K562 (cell line): Measurements from ENCODE around the gene GNAT1. TPM values are rescaled to one million over a fixed set of nuclear protein-coding genes. Genes with fewer than 3 reads are reported as not detected.

ENCODE experiments used
- ARID2 ChIP-seq: fragments of 450-650 bp; IDR thresholded peaks from 2 replicates; pipeline ENCODE4 v1.6.1; 2017; ENCODE audit warnings: antibody characterized with exemption, mild to moderate bottlenecking
- BMI1 ChIP-seq: fragments of 150-350 bp; IDR thresholded peaks from 2 replicates; pipeline ENCODE4 v1.6.1; 2014; ENCODE audit warnings: low read length
- CREB1 ChIP-seq, 2 experiments: sonication (generic) in 1 of 2; formaldehyde crosslinking in 1 of 2; IDR thresholded peaks; 2 replicates each; pipeline versions ENCODE4 v1.6.1 to v1.8.0; 2012 to 2022; ENCODE audit warnings: inconsistent platforms in 1 of 2, mild to moderate bottlenecking in 1 of 2, missing genetic modification reagents in 1 of 2, moderate library complexity in 1 of 2
- EP400 ChIP-seq: fragments of 450-650 bp; IDR thresholded peaks from 2 replicates; pipeline ENCODE4 v1.6.1; 2017; ENCODE audit warnings: antibody characterized with exemption, mild to moderate bottlenecking, moderate library complexity
- EWSR1 ChIP-seq: fragments of 450-650 bp; IDR thresholded peaks from 2 replicates; pipeline ENCODE4 v1.6.1; 2018; ENCODE audit warnings: borderline replicate concordance, mild to moderate bottlenecking, low read depth, moderate library complexity; ENCODE audit not compliant: partially characterized antibody
- FOXA1 ChIP-seq: fragments of 450-650 bp; IDR thresholded peaks from 2 replicates; pipeline ENCODE4 v1.6.1; 2016; ENCODE audit warnings: mild to moderate bottlenecking, borderline replicate concordance
- GABPA ChIP-seq: fragments of 200-800 bp; sonication (Bioruptor generic); conservative IDR thresholded peaks from 2 replicates; pipeline ENCODE4 v1.6.1; 2016; ENCODE audit warnings: low read depth, missing genetic modification characterization, missing compliant biosample characterization
- GTF2A2 ChIP-seq: IDR thresholded peaks from 2 replicates; pipeline ENCODE4 v1.6.1; 2016; ENCODE audit warnings: mild to moderate bottlenecking, missing genetic modification characterization, missing compliant biosample characterization
- HDAC2 ChIP-seq: fragments of 450-650 bp; IDR thresholded peaks from 2 replicates; pipeline ENCODE4 v1.6.1; 2016; ENCODE audit warnings: mild to moderate bottlenecking
- HMG20A ChIP-seq: fragments of 450-650 bp; formaldehyde crosslinking; conservative IDR thresholded peaks from 2 replicates; pipeline ENCODE4 v1.4.0; 2020; ENCODE audit warnings: mild to moderate bottlenecking, mixed read lengths
- NCOA2 ChIP-seq, 2 experiments: fragments of 450-650 bp; IDR thresholded peaks; 2 replicates each; pipeline ENCODE4 v1.6.1; 2018; ENCODE audit warnings: mild to moderate bottlenecking in 2 of 2, moderate library complexity in 1 of 2; ENCODE audit not compliant: partially characterized antibody in 2 of 2
- NCOR1 ChIP-seq: fragments of 450-650 bp; IDR thresholded peaks from 2 replicates; pipeline ENCODE4 v1.6.1; 2016; ENCODE audit warnings: mild to moderate bottlenecking, moderate library complexity
- NFE2L1 ChIP-seq: fragments of 450-650 bp; IDR thresholded peaks from 2 replicates; pipeline ENCODE4 v1.6.1; 2016; ENCODE audit warnings: missing genetic modification characterization, low read depth, mild to moderate bottlenecking, missing compliant biosample characterization, moderate library complexity, borderline replicate concordance
- RFX5 ChIP-seq: IDR thresholded peaks from 2 replicates; pipeline ENCODE4 v1.6.1; 2011; ENCODE audit warnings: low read depth, mild to moderate bottlenecking, improper control_type of control experiment, low read length
- SMARCA4 ChIP-seq: fragments of 450-650 bp; IDR thresholded peaks from 2 replicates; pipeline ENCODE4 v1.6.1; 2016
- SRF ChIP-seq, 2 experiments: fragments of 250-450, 450-650 bp in 1 of 2; sonication (Bioruptor Pico) in 1 of 2; sonication (generic) in 1 of 2; formaldehyde crosslinking; IDR thresholded peaks; 2 replicates each; pipeline versions ENCODE4 v1.5.0 to v1.5.1; 2020 to 2022; ENCODE audit warnings: mild to moderate bottlenecking in 1 of 2, missing genetic modification reagents in 1 of 2
- STAG1 ChIP-seq: sonication (generic); formaldehyde crosslinking; IDR thresholded peaks from 2 replicates; pipeline ENCODE4 v1.5.0; 2020; ENCODE audit warnings: missing genetic modification reagents, borderline replicate concordance
- ZNF134 ChIP-seq: fragments of 250-450 bp; sonication (Bioruptor Pico); conservative IDR thresholded peaks from 2 replicates; pipeline ENCODE4 v1.4.0; 2020
- ZNF507 ChIP-seq: conservative IDR thresholded peaks from 2 replicates; pipeline ENCODE4 v1.6.1; 2017; ENCODE audit warnings: missing genetic modification characterization, missing compliant biosample characterization
- ZNF740 ChIP-seq, 3 experiments: fragments of 200-800 bp in 1 of 3; sonication (Bioruptor generic) in 1 of 3; sonication (generic) in 1 of 3; formaldehyde crosslinking in 1 of 3; IDR thresholded peaks; 2 replicates each; pipeline versions ENCODE4 v1.6.1 to v1.8.0; 2016 to 2022; ENCODE audit warnings: mild to moderate bottlenecking in 2 of 3, missing compliant biosample characterization in 2 of 3, missing genetic modification characterization in 2 of 3, missing genetic modification reagents in 1 of 3
- polyA plus RNA-seq, 8 experiments: library from polyadenylated mRNA; depleted of rRNA in 4 of 8; stranded (reverse) in 5 of 8; unstranded in 3 of 8; fragments of >200 nt; fragmentation: Nextera tagmentation in 2 of 8; fragmentation: Illumina TruSeq in 1 of 8; extraction: Ambion mirVana in 2 of 8; extraction: Trizol in 1 of 8; gene quantifications; 2 replicates each; pipeline versions ENCODE4 v1.2.1 to v1.2.3, GENCODE V29; 2011 to 2014; ENCODE audit warnings: inconsistent platforms in 1 of 8, missing spikeins in 1 of 8
- total RNA-seq, 7 experiments: library from RNA; depleted of rRNA in 6 of 7; stranded (reverse); fragments of >200 nt in 6 of 7; fragmentation: Illumina TruSeq in 2 of 7; extraction: Trizol in 2 of 7; gene quantifications; 2 replicates each; pipeline versions ENCODE4 v1.2.1 to v1.2.3, GENCODE V29; 2011 to 2021; ENCODE audit warnings: low replicate concordance in 1 of 7
- TF ChIP-seq, protein P1 (sequence below): fragments of 250-450 bp; sonication (Bioruptor Pico); IDR thresholded peaks from 2 replicates; pipeline ENCODE4 v1.4.0; 2020
- TF ChIP-seq, protein P2 (sequence below), 2 experiments: fragments of 250-450 bp in 1 of 2; fragments of 450-650 bp in 1 of 2; sonication (Bioruptor Pico) in 1 of 2; IDR thresholded peaks; 2 replicates each; pipeline versions ENCODE4 v1.6.1 to v1.8.0; 2016 to 2021; ENCODE audit warnings: mild to moderate bottlenecking in 2 of 2, moderate library complexity in 2 of 2, missing compliant biosample characterization in 1 of 2, missing genetic modification characterization in 1 of 2

The GNAT1 gene
- total and polyA plus RNA-seq, 9 of the 15 experiments (the other 6 are each of a cell fraction or from before 2014, with no cell fraction given), result not detected

DNA sequence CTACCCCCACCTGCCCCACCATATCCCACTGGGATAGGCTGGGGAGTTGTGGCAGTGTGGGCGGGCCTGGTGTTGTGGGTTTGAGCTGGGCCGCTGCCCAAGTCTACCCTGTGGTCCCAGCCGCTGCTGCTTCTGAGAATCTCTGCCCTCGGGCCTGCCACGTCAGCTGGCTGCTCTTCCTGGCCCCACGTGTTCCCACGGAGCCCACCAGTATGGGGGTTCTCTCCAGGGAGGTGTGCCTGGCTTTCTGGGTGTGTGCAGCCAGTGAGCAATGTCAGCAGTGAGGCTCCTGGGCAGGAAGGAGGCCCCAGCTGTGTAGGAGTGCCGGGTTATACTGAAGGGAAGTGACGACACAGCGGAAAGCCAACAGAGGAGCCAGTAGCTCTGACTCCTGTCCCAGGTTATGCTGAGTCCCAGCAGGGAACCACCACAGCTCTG lies 55.1 kb downstream of the GNAT1 start (continued):
- TF ChIP-seq, protein P1, sequence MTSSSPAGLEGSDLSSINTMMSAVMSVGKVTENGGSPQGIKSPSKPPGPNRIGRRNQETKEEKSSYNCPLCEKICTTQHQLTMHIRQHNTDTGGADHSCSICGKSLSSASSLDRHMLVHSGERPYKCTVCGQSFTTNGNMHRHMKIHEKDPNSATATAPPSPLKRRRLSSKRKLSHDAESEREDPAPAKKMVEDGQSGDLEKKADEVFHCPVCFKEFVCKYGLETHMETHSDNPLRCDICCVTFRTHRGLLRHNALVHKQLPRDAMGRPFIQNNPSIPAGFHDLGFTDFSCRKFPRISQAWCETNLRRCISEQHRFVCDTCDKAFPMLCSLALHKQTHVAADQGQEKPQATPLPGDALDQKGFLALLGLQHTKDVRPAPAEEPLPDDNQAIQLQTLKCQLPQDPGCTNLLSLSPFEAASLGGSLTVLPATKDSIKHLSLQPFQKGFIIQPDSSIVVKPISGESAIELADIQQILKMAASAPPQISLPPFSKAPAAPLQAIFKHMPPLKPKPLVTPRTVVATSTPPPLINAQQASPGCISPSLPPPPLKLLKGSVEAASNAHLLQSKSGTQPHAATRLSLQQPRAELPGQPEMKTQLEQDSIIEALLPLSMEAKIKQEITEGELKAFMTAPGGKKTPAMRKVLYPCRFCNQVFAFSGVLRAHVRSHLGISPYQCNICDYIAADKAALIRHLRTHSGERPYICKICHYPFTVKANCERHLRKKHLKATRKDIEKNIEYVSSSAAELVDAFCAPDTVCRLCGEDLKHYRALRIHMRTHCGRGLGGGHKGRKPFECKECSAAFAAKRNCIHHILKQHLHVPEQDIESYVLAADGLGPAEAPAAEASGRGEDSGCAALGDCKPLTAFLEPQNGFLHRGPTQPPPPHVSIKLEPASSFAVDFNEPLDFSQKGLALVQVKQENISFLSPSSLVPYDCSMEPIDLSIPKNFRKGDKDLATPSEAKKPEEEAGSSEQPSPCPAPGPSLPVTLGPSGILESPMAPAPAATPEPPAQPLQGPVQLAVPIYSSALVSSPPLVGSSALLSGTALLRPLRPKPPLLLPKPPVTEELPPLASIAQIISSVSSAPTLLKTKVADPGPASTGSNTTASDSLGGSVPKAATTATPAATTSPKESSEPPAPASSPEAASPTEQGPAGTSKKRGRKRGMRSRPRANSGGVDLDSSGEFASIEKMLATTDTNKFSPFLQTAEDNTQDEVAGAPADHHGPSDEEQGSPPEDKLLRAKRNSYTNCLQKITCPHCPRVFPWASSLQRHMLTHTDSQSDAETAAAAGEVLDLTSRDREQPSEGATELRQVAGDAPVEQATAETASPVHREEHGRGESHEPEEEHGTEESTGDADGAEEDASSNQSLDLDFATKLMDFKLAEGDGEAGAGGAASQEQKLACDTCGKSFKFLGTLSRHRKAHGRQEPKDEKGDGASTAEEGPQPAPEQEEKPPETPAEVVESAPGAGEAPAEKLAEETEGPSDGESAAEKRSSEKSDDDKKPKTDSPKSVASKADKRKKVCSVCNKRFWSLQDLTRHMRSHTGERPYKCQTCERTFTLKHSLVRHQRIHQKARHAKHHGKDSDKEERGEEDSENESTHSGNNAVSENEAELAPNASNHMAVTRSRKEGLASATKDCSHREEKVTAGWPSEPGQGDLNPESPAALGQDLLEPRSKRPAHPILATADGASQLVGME, result no peak
- no peak for TF ChIP-seq GTF2A2 (tag)
- no peak for TF ChIP-seq HDAC2
- TF ChIP-seq, protein P2, sequence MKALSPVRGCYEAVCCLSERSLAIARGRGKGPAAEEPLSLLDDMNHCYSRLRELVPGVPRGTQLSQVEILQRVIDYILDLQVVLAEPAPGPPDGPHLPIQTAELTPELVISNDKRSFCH (CRISPR knock-in tag; IDR thresholded peaks at IDR 0.05), result no peak
- TF ChIP-seq, protein P2 (tag; IDR thresholded peaks at IDR 0.05), result no peak
- no peak for TF ChIP-seq ZNF134 (CRISPR knock-in tag)
- no peak for TF ChIP-seq NFE2L1 (tag)
- TF ChIP-seq ZNF740 (CRISPR knock-in tag; IDR thresholded peaks at IDR 0.05), result no peak
- no peak for TF ChIP-seq ZNF740 (tag; IDR thresholded peaks at IDR 0.05)
- TF ChIP-seq ARID2, result no peak
- TF ChIP-seq FOXA1, result no peak
- peak; percentile 44; the same call in 1 of the 2 replicates for TF ChIP-seq EP400
- no peak for TF ChIP-seq BMI1
- TF ChIP-seq EWSR1, result no peak
- TF ChIP-seq RFX5, result no peak
- no peak; the same call in 1 of the 2 replicates for TF ChIP-seq CREB1 (IDR thresholded peaks at IDR 0.05)
- peak; percentile 59 for TF ChIP-seq CREB1 (CRISPR knock-in tag; IDR thresholded peaks at IDR 0.05)
- no peak for TF ChIP-seq HMG20A (CRISPR knock-in tag)
- no peak for TF ChIP-seq NCOR1
- TF ChIP-seq STAG1 (CRISPR knock-in tag), result no peak
- TF ChIP-seq NCOA2 (IDR thresholded peaks at IDR 0.05; ENCODE audit: partially characterized antibody in 2 of 2), result no peak
- TF ChIP-seq SMARCA4, result no peak
- no peak for TF ChIP-seq SRF (CRISPR knock-in tag; IDR thresholded peaks at IDR 0.05)
- TF ChIP-seq GABPA (tag), result peak; percentile 87
- TF ChIP-seq ZNF507 (tag), result no peak
